Ramos (cell line): ENCODE measurements around the gene CGB8.
"Not testable (repeated sequence)": the region's sequence is repeated elsewhere in the genome, so short reads cannot be mapped to it uniquely, and the experiment has no call there.

Experiments
- in situ Hi-C: fragments of 300-500 bp; cut with MboI; formaldehyde crosslinking; loops from one replicate; pipeline ENCODE4 v1.14.3; 2022; ENCODE audit warnings: low sequenced_read_pairs; ENCODE audit not compliant: unreplicated experiment

The CGB8 gene

DNA sequence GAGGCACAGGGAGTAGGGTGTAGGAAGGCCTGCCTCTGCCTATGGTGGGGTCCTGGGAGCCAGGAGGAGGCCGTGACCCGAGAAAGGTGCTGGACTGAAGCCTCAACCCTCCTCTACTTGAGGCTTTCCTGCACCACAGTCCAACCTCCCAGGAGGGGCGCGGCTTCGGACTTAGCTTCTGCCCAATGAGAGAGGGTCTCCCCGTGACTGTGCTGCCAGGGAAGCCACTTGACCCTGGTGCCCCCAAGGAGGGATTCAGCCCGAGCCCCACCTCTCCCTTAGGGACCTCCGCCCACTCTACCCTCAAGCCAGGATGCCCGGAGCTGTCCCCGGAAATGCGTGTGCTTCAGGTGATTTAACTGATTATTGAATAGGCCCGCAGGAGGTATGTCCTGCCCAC, at the start of gene CGB8:
TSS of gene CGB8 (minus strand) at position 101 of the 400 bp plus-strand sequence. CDS start 372 bp downstream, outside the sequence.
- in situ Hi-C loops, result not testable (repeated sequence)

DNA sequence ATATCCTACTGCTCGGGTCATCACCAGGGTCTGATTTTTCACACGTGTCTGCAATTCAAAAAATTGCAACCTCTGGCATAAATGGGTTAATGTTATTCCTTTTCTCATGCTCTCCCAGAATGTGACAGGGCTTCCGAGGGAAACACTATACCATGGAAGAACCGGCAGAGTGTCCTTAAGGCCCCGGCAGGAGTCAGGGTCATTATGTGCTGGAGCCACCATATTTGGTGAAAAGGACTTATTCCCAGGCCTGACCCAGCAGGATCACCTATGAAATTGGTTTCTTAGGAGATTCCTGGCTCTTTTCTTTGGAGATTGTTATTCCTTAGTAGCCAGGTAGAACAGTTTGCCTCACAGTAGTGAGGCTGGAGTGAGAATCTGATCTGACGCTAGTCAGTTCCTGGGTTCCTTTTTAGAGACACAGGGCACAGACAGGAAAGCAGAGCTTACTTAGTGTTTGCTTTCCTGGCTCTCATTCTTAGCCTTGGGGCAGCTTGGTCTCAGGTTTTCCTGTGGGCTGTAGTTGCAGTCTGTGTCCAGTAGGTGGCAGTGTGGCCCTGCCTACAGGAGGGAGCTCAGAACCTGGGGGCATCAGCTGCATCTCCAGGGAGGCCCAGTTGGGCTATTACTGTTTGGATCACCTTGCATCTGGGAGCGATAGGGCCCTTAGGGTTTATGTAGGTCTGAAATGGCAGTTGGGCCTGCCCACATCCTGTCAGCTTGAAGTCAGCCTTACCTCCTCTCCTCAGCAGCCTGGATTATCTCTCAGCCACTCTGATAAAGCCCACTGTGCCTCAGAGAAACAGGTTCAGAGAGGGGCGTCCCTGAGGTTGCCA, 48.8 kb upstream of the CGB8 start:
- in situ Hi-C loops, result loop anchor here (10.0 kb wide), 1 partner anchor 107 kb away; no protein-coding TSS in a partner anchor

DNA sequence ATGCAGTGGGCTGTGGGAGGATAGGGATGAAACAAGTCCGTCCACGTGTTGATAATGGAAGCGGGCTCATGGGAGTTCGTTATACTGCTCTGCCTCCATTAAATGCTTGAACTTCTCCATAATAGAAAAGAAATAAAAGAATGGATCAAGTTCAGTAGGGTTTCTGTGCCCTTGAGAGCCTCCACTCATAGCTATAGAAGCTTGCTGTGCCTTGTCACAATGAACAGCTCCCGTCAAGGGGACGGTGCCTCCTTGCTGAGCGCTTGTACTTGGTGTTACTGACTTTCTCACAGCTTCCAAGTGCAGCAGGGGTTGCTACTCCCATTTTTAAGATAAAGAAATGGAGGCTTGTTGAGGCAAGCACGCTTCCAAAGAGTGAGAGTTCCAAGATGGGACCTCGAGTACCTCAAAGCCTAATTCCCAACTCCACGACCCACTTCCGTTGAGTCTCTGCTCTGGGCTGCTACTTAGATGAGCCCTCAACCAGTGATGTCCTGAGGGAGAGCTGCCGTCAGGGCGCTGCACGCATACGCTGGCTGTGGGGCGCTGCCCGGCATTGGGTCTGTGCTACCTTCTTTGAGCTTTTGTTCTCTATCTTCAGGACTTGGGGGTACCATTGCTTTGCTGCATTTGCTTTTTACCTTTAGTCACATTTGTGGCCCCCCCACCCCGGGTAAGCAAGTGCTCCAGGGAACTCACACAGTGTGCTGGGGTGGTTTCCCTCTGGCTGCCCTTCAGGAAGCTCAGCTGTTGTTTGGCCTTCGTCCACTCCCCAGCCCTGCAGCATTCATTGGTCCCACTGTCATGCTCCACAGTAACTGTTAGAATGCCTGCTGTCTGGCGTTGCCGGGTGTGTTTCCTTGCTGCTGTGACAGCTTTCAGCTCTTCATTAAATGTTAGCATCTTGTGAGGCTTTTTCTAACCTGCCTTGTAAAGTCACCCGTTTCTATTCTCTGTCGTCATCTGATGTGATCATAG, 45.9 kb upstream of the CGB8 start:
- in situ Hi-C loops, result loop anchor here (10.0 kb wide), 1 partner anchor 110 kb away; no protein-coding TSS in a partner anchor

DNA sequence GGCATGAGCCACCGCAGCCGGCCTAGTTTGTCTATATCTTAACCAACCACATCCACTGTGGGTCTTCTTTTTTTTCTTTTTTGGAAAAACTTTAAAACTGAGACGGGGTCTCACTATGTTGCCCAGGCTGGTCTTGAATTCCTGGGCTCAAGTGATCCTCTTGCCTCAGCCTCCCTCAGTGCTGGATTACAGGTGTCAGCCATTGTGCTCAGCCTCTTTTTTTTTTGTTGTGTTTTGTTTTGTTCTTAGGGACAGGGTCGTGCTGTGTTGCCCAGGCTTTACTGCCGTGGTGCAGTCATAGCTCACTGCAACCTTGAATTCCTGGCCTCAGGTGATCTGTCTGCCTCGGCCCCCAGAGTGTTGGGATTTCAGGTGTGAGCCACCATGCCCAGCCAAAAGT, 43.8 kb upstream of the CGB8 start:
- in situ Hi-C loops, result loop anchor here (10.0 kb wide), 1 partner anchor 112 kb away; no protein-coding TSS in a partner anchor

DNA sequence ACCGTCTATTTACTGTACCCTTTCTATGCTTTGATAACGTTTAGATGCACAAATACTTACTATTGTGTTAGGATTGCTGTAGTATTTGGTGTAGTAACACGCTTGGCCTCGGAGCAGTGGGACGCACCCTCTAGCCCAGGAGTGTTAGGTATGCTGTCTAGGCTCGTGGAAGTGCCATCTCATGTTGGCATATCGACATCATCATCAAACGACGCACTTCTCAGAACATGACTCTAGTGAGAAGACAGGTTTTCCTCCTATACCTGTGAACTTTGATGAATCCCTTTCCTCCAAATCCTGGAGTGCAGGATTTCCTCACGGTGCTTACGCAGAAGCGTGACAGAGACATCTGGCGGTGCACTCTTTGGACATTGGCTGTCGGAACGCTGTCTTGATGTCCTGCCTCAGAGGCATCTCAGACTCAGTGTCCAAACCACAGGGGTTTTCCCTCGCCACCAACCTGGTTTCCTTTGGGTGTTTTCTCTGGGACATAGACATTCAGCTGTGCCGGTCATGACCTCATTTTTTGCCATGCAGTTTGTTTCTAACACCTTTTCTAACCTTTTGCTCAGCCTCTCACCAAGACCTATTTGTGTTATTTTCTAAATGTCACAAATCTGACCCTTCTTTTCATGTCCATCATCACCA, 42.6 kb upstream of the CGB8 start:
- in situ Hi-C loops, result loop anchor here (10.0 kb wide), 1 partner anchor 113 kb away; no protein-coding TSS in a partner anchor

DNA sequence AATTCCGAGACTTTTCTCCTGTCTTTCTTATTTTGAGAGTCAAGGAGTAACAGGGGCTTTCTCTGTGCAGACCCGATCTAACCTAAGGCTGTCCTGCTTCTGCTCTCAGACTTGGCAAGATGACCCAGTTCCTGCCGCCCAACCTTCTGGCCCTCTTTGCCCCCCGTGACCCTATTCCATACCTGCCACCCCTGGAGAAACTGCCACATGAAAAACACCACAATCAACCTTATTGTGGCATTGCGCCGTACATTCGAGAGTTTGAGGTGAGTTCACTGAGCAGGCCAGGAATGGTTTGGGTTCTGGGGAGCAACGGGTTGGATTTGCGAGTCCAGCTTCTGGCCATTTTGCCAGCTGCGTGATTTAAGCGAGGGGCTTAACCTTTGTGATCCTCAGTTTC, 37.4 kb upstream of the CGB8 start:
- in situ Hi-C loops, result no loop called here

DNA sequence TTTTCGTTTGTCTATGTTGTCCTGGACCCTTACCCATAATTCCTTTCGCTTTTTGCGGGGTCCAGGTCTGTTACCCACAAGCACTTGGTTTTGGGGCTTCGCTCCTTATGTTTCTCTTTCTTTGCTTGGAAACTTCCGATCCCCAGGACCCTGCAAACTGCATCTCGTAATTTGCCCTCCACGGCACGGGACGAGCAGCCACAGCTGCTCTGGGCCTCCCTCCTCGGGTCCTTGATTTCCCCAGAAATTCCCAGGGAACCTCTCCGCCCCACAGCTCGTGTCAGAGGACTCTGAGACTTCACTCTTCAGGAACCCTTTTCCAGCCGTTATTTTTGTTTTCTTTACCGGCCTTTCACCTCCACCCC, 36.9 kb upstream of the CGB8 start:
- in situ Hi-C loops, result no loop called here

DNA sequence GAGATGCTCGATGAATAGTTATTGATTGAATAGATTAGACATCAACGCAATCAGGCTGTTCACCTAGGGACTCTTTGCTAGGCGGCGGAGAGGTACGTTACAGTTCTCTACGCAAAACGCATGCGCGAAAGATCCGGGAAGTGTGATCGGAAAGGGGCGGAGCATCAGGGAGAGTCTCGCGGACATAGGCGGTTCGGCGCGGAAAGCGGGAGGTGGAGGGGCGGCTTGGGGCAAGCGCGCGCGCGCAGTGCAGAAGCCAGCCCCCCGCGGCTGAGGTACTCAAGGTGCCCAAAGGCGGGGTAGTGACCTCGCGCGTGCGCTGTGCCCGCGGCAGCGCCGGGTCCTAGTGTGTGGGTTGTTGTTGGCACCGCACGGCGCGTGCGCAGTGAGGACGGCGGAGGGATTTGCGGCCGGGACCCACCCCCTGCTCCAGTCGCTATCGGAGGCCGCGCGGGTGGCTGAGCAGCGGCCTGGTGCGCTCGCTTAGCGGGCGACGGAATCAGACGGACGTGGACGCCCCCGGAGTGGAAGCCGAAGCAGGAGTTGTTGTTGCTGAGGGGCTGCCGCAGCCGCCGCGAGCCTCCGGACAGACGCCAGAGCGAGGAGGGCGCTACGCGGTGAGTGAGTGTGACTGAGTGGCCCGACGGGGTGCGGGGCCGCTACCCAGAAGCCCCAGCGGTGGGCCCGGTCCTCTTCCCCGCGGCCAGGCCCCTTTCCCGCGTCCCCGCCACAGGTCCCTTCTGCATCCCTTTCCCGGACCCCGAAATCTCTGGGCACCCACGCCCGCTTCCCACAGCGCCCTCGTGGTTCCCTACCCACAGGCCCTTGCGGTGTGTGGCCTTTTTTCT, 36.3 kb upstream of the CGB8 start, which contains the start of gene SNRNP70:
TSS of gene SNRNP70 (plus strand) at position 432 of the 848 bp plus-strand sequence. CDS start 964 bp downstream, outside the sequence.
- in situ Hi-C loops, result no loop called here

DNA sequence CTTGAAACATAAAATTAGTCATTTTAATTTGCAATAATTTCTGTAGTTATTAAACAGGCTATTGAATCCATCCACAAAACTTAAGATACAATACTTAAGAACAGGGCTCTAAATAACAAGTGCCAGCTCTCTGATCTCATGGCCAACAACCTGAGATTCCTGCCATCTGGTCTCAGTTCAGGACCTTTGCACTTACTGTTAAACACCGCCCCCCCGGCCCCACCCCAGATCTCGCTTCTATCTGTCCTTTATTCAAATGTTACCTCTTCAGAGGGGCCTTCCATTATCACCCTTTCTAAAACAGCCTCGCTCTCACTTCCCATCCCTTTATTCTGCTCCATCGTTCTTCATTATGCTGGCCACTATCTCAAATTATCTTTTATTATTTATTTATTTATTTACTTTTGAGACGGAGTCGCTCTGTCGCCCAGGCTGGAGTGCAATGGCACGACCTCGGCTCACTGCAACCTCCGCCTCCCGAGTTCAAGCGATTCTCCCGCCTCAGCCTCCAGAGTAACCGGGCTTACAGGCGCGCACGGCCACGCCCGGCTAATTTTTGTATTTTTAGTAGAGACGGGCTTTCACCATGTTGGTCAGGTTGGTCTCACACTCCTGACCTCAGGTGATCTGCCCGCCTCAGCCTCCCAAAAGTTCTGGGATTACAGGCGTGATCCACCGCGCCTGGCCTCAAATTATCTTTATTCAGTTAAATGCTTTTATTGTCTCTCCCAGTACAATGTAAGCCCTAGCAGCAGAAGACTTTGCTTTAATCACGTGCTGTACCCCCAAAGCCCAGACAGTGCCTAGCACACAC, 35.5 kb upstream of the CGB8 start:
- in situ Hi-C loops, result no loop called here

DNA sequence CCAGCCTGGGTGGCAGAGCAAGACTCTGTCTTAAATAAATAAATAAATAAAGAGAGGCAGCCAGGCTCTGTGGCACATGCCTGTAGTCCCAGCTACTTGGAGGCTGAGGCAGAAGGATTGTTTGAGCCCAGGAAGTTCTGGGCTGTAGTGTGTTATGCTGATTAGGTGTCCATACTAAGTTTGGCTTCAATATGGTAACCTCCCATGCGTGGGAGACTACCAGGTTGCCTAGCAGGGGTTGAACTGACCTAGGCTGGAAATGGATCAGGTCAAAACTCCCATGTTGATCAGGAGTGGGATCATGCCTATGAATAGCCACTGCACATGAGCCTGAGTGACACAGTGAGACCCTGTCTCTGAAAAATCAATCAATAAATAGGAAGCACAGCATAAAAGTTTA, 32.4 kb upstream of the CGB8 start:
- in situ Hi-C loops, result no loop called here

DNA sequence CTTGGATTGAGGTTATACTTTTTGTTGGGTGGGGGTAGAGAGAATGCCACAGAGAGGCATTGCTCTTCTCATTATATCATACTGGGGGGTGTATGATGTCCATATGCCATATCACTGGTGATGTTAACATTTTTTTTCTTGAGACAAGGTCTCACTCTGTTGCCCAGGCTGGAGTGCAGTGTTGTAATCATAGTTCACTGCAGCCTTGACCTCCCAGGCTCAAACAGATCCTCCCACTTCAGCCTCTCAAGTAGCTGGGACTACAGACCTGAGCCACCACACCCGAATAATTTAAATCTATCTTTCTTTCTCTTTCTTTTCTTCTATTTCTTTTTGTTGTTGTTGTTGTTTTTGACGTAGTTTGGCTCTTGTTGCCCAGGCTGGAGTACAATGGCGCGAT, 31.5 kb upstream of the CGB8 start:
- in situ Hi-C loops, result no loop called here

DNA sequence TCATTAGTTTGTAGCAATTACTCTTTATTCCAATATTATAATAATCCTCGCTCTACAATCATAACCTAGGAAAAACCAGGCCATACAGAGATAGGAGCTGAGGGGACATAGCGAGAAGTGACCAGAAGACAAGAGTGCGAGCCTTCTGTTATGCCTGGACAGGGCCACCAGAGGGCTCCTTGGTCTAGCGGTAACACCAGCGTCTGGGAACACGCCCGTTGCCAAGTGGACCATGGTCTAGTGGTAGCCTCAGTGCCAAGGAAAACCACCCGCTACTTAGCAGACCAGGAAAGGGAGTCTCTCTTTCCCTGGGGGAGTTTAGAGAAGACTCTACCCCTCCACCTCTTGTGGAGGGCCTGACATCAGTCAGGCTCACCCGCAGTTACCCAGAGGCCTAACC, 26.0 kb upstream of the CGB8 start:
- in situ Hi-C loops, result not testable (repeated sequence)

DNA sequence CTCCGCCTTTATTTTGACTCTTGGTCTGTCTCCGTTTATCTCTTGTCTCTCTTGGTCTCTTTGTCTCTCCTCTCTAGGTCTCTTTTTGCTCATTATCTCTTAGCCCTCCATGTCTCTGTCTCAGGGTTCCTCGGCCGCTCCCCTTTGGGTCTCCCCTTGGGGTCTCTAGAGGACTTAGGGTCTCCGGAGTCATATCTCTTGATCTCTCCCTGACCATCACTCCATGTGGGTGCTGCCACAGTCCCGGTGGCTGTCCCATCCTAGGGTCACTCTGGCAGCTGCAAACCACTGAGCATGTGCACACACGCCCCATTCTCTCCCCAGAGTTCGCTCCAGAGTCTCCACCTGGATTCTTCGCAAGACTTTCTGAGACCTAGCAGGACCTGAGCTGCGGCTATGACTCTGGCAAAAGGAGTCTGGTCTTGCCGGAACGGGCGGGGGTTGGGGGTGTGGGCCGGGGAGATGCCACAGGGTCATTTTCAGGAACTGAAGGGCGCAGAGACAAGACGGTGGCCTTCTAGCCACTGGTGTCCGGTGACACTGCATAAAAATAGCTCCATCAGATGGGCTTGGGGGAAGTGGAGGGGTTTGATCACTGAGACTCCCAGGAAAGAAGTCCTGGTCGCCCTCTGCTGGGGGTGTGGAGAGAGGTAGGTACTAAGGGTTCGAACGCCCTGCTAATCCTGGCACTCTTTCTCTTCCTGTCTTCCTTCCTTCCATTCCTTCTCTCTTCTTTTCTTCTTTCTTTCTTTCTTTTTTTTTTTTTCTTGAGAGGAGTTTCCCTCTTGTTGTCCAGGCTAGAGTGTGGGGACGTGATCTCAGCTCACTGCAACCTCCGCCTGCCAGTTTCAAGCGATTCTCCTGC, 24.8 kb upstream of the CGB8 start:
- in situ Hi-C loops, result no loop called here

DNA sequence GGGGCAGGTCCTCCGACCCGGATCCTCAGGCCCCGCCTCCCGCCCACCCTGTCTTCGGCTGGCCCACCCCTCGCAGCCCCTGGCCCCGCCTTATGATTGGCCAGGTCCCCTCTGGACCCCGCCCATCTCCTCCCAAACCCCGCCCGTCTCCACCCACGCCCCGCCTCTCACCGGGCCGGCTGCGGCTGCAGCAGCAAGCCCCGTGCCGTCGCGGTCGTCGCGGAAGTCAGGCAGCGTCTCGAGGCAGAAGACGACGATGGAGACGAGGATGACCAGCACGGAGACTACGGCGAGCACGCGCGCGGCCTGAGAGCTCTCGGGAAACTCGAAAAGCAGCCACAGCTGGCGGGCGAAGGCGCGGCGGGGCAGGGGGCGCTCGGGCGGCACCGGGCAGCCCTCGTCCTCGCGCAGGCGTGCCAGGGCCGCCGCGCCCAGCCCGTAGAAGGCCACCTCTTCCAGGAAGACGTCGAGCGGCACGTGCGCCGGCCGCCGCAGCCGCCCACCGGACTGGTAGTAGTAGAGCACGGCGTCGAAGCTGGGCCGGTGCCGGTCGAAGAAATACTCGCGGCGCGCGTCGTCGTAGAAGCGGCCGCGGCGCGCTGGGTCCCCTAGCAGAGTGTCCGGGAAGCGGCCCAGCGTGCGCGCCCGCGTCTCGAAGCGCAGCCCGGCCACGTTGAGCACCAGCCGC, 23.1 kb upstream of the CGB8 start:
- in situ Hi-C loops, result no loop called here

DNA sequence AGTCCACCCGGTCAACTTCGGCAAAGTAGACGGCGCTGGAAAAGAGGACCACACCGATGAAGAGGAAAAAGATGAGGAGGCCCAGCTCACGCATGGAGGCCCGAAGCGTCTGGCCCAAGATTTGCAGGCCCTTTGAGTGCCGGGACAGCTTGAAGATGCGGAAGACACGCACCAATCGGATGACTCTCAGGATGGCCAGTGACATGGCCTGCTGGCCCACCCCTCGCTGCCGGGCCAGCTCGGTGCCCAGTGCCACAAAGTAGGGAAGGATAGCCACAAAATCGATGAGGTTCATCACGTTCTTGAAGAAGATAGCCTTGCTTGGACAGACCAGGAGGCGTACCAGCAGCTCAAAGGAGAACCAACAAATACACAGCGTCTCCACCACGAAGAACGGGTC, 21.5 kb upstream of the CGB8 start:
- in situ Hi-C loops, result no loop called here

DNA sequence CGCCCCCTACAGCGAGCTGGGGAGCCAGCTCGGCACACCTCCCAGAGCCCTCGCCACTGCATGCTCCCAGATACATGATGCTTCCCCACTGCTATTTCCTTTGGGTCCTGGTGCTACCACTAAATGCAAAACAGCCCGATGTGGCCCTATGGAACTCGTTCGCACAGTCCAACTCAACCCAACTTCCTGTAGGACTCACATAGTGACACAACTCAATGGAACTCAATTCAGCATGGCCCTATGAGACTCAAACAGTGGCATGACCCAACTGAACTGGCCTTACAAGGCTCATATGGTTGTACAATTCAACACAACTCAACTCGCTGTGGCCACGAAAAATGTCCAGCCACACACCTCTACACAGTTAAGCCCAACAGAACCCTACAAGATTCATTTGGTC, 20.1 kb upstream of the CGB8 start:
- in situ Hi-C loops, result no loop called here

DNA sequence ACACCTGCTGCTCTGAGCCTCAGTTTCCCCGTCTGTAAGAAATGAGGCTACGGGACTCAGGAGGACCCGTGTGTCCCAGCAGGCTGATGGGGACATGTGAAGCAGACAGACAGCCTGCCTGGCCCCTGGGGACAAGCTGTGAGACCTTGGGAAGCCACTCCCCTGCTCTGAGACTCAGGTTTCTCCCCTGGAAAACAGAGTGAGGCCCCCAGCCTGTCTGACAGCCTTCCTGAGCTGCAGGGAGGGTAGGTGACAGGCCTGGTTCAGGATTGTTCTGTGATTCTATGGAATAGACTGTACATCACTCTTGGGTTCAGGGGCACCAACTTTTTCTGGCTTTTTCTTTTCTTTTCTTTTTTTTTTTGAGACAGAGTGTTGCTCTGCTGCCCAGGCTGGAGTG, 18.6 kb upstream of the CGB8 start:
- in situ Hi-C loops, result no loop called here
